GM19023 (cell line): Measurements from ENCODE around the gene PPP1CC.
"Not testable (repeated sequence)": the region's sequence is repeated elsewhere in the genome, so short reads cannot be mapped to it uniquely, and the experiment has no call there.

ENCODE experiments used
- ATAC-seq: cut with Tn5 transposase; IDR thresholded peaks from one replicate; pipeline ENCODE4 v1.9.1; 2021; ENCODE audit warnings: mild to moderate bottlenecking, moderate library complexity; ENCODE audit not compliant: unreplicated experiment

Gene PPP1CC

GRCh38 chr12:110756611-110757010, 13.9 kb upstream of the PPP1CC start:
- no peak for ATAC-seq

DNA sequence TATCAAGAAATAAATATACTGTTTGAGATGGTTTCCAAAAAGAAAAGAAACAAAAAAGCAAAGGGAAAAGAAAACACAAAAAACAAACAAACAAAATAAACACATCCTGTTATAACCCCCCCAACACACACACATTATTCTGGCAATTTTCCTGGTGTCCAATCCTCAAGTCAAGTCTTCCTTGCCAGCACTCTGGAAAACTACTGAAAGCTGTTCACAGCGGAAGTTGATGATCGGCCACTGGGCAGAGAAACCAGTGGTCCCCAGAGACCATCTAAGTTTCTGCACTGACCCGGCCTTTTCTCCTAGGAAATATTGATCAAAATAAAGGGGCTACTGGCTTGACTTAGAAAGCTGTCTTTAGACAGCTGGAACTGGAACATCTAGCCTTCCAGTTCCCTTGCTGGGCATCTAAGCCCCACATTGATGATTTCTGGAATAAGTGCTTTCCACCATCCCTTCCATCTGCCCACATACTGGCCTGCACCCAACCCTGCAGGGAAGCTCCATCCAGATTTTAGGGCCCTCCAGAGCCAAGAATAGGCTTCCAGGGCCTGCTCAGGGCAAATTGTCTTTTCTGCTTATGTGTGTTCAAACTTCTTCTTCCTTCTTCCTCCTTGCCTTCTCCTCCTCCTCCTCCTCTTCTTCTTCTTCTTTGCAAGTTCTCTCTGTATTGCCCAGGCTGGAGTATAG, 11.6 kb upstream of the PPP1CC start:
- ATAC-seq = no peak

DNA sequence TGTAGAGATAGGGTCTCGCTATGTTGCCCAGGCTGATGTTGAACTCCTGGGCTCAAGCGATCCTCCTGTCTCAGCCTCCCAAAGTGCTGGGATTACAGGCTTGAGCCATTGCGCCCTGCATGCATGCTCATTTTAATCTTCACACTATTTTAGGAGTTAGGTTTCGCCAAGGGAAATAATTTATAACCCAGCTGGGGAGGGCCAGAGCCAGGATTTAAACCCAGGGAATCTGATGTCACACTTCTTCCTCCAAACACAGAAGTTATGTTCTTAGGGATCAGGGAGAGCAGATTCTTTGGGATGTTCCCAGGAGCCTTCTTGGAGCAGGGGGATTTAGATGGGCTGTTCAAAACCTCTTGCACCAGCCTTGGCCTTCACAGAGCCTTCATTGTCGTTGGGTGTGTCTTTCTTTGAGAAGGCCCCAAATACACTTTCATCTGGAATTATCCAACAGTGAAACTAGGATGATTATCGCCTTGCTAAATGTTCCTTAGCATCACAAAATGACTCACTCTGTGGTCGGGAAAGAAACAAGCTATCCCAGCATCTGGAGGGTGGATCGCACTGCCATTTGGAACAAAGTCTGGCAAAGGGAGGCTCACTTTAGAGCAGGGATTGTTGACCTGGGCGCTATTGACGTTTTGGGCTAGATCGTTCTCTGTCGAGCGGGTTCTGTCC, 8.2 kb upstream of the PPP1CC start:
- no peak for ATAC-seq

GRCh38 chr12:110746550-110746949, 3.9 kb upstream of the PPP1CC start:
- ATAC-seq = no peak

DNA sequence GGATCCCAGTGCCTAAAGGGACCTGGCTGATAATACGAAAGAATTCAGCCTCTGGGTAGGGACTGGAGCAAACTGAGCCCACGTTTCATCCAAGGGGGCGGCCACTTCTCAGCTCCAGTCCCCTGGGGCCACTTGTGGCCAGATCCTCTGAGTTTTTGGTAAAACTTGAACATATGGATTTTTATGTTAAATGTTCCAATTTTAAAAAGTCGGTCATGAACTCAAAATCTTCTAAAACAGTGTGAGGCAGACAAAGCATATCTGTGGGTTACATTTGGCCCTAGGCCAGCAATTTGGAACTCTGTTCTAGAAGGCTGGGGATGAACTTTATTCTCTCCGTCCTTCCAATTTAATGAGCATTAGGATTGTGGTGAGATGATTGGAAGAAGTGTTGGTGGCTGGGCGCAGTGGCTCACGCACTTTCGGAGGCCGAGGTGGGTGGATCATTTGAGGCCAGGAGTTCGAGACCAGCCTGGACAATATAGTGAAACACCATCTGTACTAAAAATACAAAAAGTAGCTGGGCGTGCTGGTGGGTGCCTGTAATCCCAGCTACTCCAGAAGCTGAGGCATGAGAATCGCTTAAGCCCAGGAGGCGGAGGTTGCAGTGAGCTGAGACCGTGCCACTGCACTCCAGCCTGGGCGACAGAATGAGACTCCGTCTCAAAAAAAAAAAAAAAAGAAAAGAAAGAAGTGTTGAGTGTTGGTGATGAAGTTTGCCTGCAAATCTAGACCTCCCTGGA, 3.0 kb upstream of the PPP1CC start:
- no peak for ATAC-seq

DNA sequence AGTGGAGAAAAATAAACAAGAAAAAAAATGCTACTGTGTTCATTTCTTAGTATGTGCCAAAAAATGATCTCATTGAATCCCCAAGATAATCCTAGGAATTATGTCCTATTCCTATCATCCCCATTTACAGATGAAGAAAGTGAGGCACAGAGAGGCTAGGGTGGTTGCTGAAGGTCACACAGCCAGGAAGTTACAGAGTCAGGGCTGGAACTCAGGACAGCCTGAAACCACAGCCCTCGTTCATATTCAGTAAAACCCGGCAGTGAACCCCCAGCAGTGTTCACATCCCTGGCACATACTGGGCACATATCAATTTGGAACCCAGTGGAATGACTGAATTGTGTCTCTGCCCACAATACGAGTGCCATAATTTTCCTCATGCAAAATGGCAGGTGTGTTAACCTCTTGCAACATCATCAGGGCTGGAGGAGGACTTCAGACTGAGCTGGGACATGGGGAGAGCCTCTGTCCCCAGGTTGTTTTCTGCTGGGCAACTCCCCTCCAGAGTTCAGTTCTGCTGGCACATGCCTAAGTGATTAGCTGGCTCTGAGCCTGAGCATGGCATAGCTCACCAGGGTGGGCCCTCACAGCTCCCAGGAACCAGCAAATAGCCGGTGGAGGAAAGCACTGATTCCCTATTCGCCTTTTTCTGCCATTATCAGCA, 2.0 kb upstream of the PPP1CC start:
- no peak for ATAC-seq

- ATAC-seq = no peak
Measured at GRCh38 chr12:110744151-110744571, 1.5 kb upstream of the PPP1CC start.

- ATAC-seq = no peak
Measured at GRCh38 chr12:110743571-110744093, 941 bp upstream of the PPP1CC start.

- peak; percentile 19 for ATAC-seq
Measured at GRCh38 chr12:110742096-110742717, 484 bp downstream of the PPP1CC start.

DNA sequence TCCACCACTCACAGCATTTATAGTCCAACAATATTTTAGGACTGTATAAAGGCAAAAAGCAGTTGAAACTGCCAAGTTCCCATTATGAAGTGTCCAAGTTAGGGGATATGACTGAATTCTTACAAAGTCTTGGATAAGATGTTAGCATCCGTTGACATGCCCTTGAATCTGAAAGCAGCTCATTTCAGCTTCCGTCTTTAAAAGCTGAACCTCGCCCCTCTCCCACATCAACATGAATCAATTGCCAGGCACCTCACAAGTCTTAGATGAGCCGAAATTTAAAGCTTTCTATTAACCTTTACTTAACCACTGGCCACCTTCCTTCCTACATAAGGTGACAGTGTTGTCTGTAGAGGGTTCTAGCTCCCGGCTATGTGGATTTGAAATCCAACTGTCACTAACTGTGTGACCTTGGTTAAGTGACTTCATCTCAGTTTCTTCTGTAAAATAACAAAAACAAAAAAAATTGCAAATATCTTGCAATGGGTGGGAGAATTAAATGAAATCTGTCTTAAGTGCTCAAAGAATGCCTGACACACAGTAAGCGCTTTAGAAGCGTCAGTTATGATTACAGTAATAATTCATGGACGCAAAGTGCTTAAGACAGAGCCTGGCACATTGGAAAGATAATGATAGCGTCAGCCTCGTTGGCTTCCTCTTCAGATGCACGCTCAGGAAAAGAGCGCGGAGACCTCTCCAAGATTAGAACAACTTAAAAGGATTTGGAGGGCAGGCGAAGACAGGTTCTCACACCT, 1.2 kb downstream of the PPP1CC start:
- no peak for ATAC-seq

DNA sequence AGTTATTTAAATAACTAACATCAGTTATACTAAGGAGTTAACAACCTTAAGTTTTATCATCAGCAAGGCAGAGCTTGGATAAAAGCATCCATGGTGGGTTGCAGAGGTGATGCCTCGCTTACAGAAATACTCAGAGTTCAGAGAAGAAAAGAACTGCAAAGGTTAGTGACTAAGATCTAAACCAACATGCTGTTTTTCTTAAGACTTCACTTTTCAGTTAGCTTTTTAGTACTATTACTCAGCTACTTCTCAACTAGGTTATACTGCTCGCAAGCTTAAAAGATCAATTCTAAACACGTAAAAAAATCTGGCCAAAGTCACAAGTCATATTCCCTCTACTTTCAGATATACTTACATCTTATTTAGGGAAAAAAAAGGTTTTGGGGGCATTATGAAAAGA, 2.8 kb downstream of the PPP1CC start:
- no peak for ATAC-seq

- no peak for ATAC-seq
Measured at GRCh38 chr12:110739488-110739887, 3.2 kb downstream of the PPP1CC start.

DNA sequence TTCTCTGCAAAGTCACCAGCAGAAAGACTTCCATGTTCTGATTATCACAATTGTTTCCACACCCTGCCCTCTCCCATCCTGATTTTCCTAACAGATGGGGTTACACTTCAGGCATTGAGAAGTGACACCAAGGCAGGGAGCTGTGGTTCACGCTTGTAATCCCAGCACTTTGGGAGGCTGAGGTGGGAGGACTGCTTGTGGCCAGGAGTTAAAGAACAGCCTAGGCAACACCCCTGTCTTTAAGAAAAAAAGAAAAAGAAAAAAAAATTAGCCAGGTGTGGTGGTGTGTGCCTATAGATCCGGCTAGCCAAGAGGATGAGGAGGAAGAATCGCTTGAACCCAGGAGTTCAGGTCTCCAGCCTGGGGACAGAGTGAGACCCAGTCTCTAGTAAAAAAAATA, 5.2 kb downstream of the PPP1CC start:
- ATAC-seq = no peak

GRCh38 chr12:110737016-110737415, 5.7 kb downstream of the PPP1CC start:
- ATAC-seq = not testable (repeated sequence)

DNA sequence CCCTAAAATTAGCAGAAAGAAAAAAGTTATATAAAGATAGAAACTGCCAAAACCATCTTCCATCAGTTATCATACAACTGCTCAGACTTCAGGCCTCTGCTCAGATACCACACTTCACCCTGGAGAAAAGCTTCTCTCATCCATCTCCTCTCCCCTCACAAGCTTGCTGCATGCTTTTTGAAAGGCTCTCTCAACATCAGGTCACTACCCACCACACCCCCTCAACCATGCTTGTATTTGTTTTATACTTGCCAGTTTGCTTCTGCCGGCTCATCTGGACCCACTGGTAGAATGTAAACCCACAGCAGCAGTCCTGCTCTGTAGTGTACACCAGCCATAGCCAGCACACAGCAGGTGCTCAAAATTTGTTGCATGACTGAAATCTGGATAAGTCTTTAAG, 8.8 kb downstream of the PPP1CC start:
- ATAC-seq = no peak

DNA sequence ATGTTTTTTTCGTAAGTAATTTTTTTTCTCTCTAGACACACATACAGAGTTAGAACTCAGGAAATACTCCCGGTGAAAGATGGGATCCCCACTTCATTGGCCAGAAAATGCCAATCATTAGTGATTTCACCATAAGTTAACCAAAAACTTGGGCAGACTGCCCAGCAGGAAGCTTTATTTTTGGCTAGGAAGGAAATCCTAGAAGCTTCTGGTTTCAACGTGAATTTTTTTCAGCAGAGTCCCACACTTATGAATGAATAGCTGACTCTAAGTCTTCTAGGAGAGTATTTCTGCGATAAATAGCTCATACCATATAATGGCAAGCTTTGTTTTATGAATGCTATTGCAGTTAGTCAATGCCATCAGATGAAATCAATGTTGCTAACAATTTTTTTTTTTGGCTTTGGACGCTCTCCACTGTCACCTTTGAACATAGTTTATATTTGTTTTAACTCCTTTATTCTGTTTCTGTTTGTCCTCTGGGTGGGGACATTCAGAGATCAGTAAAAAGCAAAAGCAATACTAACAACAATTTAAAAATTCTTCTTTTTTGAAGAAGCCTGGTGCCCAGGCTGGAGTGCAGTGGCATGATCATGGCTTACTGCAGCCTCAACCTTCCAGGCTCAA, 9.5 kb downstream of the PPP1CC start:
- no peak for ATAC-seq

GRCh38 chr12:110732572-110732971, 10.1 kb downstream of the PPP1CC start:
- ATAC-seq = no peak

DNA sequence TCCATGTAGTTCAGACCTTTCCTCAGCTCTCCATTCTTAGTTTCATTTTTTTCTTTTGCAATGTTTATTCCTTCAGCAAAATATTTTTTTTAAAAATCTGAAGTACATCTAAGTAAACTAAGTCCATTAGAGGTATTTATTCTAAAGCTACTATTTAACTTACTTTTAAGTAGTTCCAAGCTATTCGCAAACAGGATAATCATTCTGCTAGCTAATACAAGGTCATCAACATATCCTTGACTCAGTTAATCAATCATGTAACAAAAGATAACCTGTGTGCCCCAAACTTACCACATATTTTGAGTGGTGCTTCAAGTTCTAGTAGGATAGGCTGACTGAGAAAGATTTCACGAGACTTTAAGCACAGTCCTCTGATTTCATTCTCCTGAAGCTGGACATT, 11.2 kb downstream of the PPP1CC start:
- no peak for ATAC-seq

DNA sequence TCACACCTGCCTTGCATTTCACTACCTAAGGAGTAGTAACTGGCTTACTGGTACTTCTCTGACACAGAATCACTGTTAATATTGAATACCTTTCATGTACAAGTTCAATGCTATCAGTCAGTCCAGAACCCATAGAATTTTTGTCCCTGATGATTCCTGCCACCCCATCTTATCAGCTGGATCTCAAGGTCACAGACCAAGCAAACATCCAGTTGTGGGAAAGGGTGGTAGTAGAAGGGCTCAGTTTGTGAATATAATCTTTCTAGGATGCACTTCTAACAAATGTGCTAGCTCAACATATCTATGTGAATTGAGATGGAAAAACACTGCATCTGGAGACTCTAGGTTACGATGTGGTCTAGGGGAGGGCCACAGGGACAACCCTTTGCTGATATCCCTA, 14.1 kb downstream of the PPP1CC start:
- ATAC-seq = no peak
